Heart left ventricle (tissue), 16 donors: ENCODE data around the gene DNMT3B. TPM values are rescaled to one million over a fixed set of nuclear protein-coding genes. Genes with fewer than 3 reads are reported as not detected.

Experiments used
- ATAC-seq, 4 donors: fragments of 200-7000 bp; cut with Tn5 transposase; one replicate each; pipeline ENCODE4 v1.9.1; 2020 to 2022; ENCODE audit warnings: moderate library complexity in 4 of 4, mild to moderate bottlenecking in 3 of 4, moderate number of reproducible peaks in 1 of 4
- DNase-seq, 5 donors: peaks; one replicate each; pipeline ENCODE4 v3.0.0-alpha.2; 2020
- H3K27ac ChIP-seq, 12 donors: fragments of 200-600 bp; sonication (generic) in 4 of 12; one replicate each; pipeline versions ENCODE4 v1.5.0 to v1.8.0; 2016 to 2022; ENCODE audit warnings: mild to moderate bottlenecking in 2 of 12
- H3K27me3 ChIP-seq, 9 donors: fragments of 200-600 bp; sonication (generic) in 2 of 9; one replicate each; pipeline versions ENCODE4 v1.5.1 to v1.8.0; 2016 to 2022; ENCODE audit warnings: mild to moderate bottlenecking in 3 of 9
- H3K36me3 ChIP-seq, 9 donors: fragments of 200-600 bp; sonication (generic) in 2 of 9; one replicate each; pipeline versions ENCODE4 v1.5.0 to v1.8.0; 2018 to 2022; ENCODE audit warnings: mild to moderate bottlenecking in 2 of 9
- H3K4me1 ChIP-seq, 12 donors: fragments of 200-600 bp; sonication (generic) in 4 of 12; one replicate each; pipeline versions ENCODE4 v1.5.0 to v1.8.0; 2016 to 2022; ENCODE audit warnings: mild to moderate bottlenecking in 3 of 12
- H3K4me3 ChIP-seq, 12 donors: fragments of 200-600 bp; sonication (generic) in 4 of 12; one replicate each; pipeline versions ENCODE4 v1.5.0 to v1.8.0; 2017 to 2022; ENCODE audit warnings: mild to moderate bottlenecking in 9 of 12, moderate library complexity in 4 of 12
- H3K9me3 ChIP-seq, 12 donors: fragments of 200-600 bp; sonication (generic) in 4 of 12; one replicate each; pipeline versions ENCODE4 v1.5.0 to v1.8.0; 2016 to 2022; ENCODE audit warnings: mild to moderate bottlenecking in 1 of 12
- CTCF ChIP-seq, 12 donors: fragments of 200-600 bp; sonication (generic) in 4 of 12; IDR thresholded peaks; one replicate each; pipeline versions ENCODE4 v1.5.0 to v1.8.0; 2018 to 2022; ENCODE audit warnings: antibody characterized with exemption in 12 of 12, mild to moderate bottlenecking in 5 of 12
- POLR2A ChIP-seq, 2 donors: fragments of 450-650 bp; IDR thresholded peaks; one replicate each; pipeline ENCODE4 v1.6.1; 2017; ENCODE audit warnings: antibody characterized with exemption in 2 of 2, mild to moderate bottlenecking in 2 of 2, moderate library complexity in 2 of 2
- WGBS, 4 donors: extraction: QIAGEN DNeasy Blood & Tissue Kit in 2 of 4; methylation state at CpG; one replicate each; pipeline versions ENCODE4 v1.1.5 to v1.1.7; 2013 to 2018; 5-methylcytosine and 5-hydroxymethylcytosine counted together
- intact Hi-C, 10 donors: fragments of 100-400 bp; cut with DNase I; formaldehyde crosslinking; loops; one replicate each; pipeline versions ENCODE4 v1.11.1 to v1.14.2; 2022
- polyA plus RNA-seq, 2 donors: library from polyadenylated mRNA; stranded (reverse); fragments of 200-250 nt; gene quantifications; one replicate each; pipeline ENCODE4 v1.2.3, GENCODE V29; 2013
- total RNA-seq, 9 donors: library from RNA; depleted of rRNA in 2 of 9; stranded (reverse); fragments of >200 nt in 2 of 9; fragmentation: NEBNext Ultra II Directional in 3 of 9; extraction: Animal tissue kit (Norgen Biotek cat#: 25700) in 3 of 9; gene quantifications; one replicate each; pipeline versions ENCODE4 v1.1.0 to v1.2.4, GENCODE V29; 2016 to 2023
- donor health status: ischemic (EF 13 %, LVEDD 7.1; RV severe dilation, severe dysfunction).
- donor health status: healthy with polysubstance abuse.
- donor health status: DM: no; HTN: yes; CAD: no.
- donor health status: DM: no; HTN: no; CAD: no.
- donor health status: ischemic (EF 25% LVEDD 6.9; RV normal size, moderate dysfunction).
- donor health status: ischemic (EF 25% LVEDD 5.7; RV mildly dilated, moderate dysfunction).
- donor health status: healthy.
- donor health status: DM: yes; HTN: yes; CAD: no.
- donor health status: ischemic (EF 35%, LVEDD 5.7; RV mildly dilated, moderate dysfunction).
- donor health status: nonischemic (EF 11% LVEDD 7.7; RV severe dilation, severe dysfunction).
- donor health status: DM: yes; HTN: yes; CAD: no.
- donor health status: PGD.
- donor health status: ischemic (EF 29% LVEDD 5.4; RV normal size, mild dysfunction).
- donor health status: nonischemic (EF 23%, LVEDD 6.1; RV moderate dilation, normal function).

Gene DNMT3B
- total and polyA plus RNA-seq, 11 donors = 0.19 to 1.2 (median 0.50) TPM

- peaks cover 0 to 11% (median 0%) of the 10 kb centered on the region in 12 donors for H3K4me1 ChIP-seq
- intact Hi-C loops = no loop called here
- H3K9me3 ChIP-seq = no peaks in the 10 kb centered on the region
- no peak for DNase-seq
- TF ChIP-seq POLR2A (IDR thresholded peaks at IDR 0.05) (no peak), CTCF (IDR thresholded peaks at IDR 0.05) (no peak)
- no peak for ATAC-seq
- no peak overlapping the region for H3K27ac ChIP-seq
- H3K27me3 ChIP-seq = no peaks in the 10 kb centered on the region
- H3K4me3 ChIP-seq = no peak overlapping the region
- H3K36me3 ChIP-seq = peaks cover 0 to 89% (median 45%) of the 10 kb centered on the region in 9 donors
- 88 to 92% (median 89%) methylated on average over 7 of the region's 7 CpGs for WGBS, 4 donors
Measured at GRCh38 chr20:32855387-32855786, 93.2 kb downstream of the DNMT3B start.

- no peak overlapping the region for H3K27ac ChIP-seq
- H3K4me1 ChIP-seq = peaks cover 0 to 11% (median 0%) of the 10 kb centered on the region in 12 donors
- DNase-seq = no peak
- H3K4me3 ChIP-seq = no peak overlapping the region
- no peaks in the 10 kb centered on the region for H3K27me3 ChIP-seq
- 57 to 77% (median 73%) methylated on average over 2 of the region's 2 CpGs for WGBS, 4 donors
- intact Hi-C loops = no loop called here
- H3K36me3 ChIP-seq = peaks cover 0 to 61% (median 20%) of the 10 kb centered on the region in 9 donors
- ATAC-seq = no peak
- no peak for TF ChIP-seq CTCF (IDR thresholded peaks at IDR 0.05)
- no peak for TF ChIP-seq POLR2A (IDR thresholded peaks at IDR 0.05)
- no peaks in the 10 kb centered on the region for H3K9me3 ChIP-seq
Measured at GRCh38 chr20:32858189-32858588, 96.0 kb downstream of the DNMT3B start.

Other genes with a start within 250 kb of the DNMT3B start
- gene NOL4L, start 177.1 kb upstream of the DNMT3B start, total RNA-seq = 10 to 100 TPM in 2 of 9 donors, 1 to 10 TPM in 7; 3.1 to 15.0 (median 6.7) TPM
- gene NOL4L, start 177.1 kb upstream of the DNMT3B start, polyA plus RNA-seq = 1 to 10 TPM; 2.6 to 7.4 TPM
- under 1 TPM in 3 of 9 donors, not detected in 6; 0.05 to 0.19 (median 0.07) TPM for gene C20orf203, start 88.4 kb upstream of the DNMT3B start, total RNA-seq
- gene C20orf203, start 88.4 kb upstream of the DNMT3B start, polyA plus RNA-seq = not detected
- gene COMMD7, start 18.9 kb upstream of the DNMT3B start, total RNA-seq = 10 to 100 TPM; 30.3 to 47.6 (median 42.4) TPM
- gene COMMD7, start 18.9 kb upstream of the DNMT3B start, polyA plus RNA-seq = 10 to 100 TPM; 50.6 to 72.4 TPM
- gene MAPRE1, start 57.6 kb downstream of the DNMT3B start, total RNA-seq = 10 to 100 TPM; 44.8 to 90.2 (median 72.2) TPM
- gene MAPRE1, start 57.6 kb downstream of the DNMT3B start, polyA plus RNA-seq = 10 to 100 TPM; 22.7 to 75.3 TPM
- under 1 TPM in 2 of 9 donors, not detected in 7; 0.08 to 0.29 TPM for gene EFCAB8, start 96.5 kb downstream of the DNMT3B start, total RNA-seq
- under 1 TPM in 1 of 2 donors, not detected in 1; 0.03 TPM for gene EFCAB8, start 96.5 kb downstream of the DNMT3B start, polyA plus RNA-seq
- gene SUN5, start 242.0 kb downstream of the DNMT3B start, total RNA-seq = not detected
- gene SUN5, start 242.0 kb downstream of the DNMT3B start, polyA plus RNA-seq = not detected
- gene BPIFB2, start 245.3 kb downstream of the DNMT3B start, total RNA-seq = not detected
- gene BPIFB2, start 245.3 kb downstream of the DNMT3B start, polyA plus RNA-seq = not detected